Kidney (tissue), 14 donors: Measurements from ENCODE around the gene ING3. TPM values are rescaled to one million over a fixed set of nuclear protein-coding genes. Genes with fewer than 3 reads are reported as not detected.

ENCODE experiments used
- DNase-seq, 5 donors: peaks; one replicate each; pipeline ENCODE4 v3.0.0-alpha.2; 2013 to 2020
- FAIRE-seq: peaks from 2 replicates; lab custom pipeline; 2012; peaks lifted over from hg19 to GRCh38; lab: Jason Lieb, UNC
- H3K27ac ChIP-seq, 2 donors: one replicate each; pipeline ENCODE4 v1.7.0; 2013; ENCODE audit warnings: low read depth in 2 of 2, low read length in 2 of 2, inconsistent platforms in 1 of 2
- H3K27me3 ChIP-seq: one replicate; pipeline ENCODE4 v1.7.1; 2013; ENCODE audit warnings: low read length, inconsistent platforms; ENCODE audit not compliant: control insufficient read depth, insufficient read depth
- H3K36me3 ChIP-seq, 3 donors: one replicate each; pipeline versions ENCODE4 v1.7.0 to v1.7.1; 2013; ENCODE audit warnings: low read length in 3 of 3, control low read depth in 1 of 3, inconsistent platforms in 1 of 3; ENCODE audit not compliant: insufficient read depth in 3 of 3, control insufficient read depth in 2 of 3
- H3K4me1 ChIP-seq, 3 donors: one replicate each; pipeline versions ENCODE4 v1.7.0 to v1.7.1; 2013; ENCODE audit warnings: low read length in 3 of 3, inconsistent platforms in 1 of 3, low read depth in 1 of 3; ENCODE audit not compliant: control insufficient read depth in 2 of 3, insufficient read depth in 2 of 3
- H3K4me3 ChIP-seq, 3 donors: one replicate each; pipeline versions ENCODE4 v1.7.0 to v1.8.1; 2013; ENCODE audit warnings: low read length in 3 of 3, control low read depth in 1 of 3, inconsistent platforms in 1 of 3
- H3K9ac ChIP-seq, 3 donors: one replicate each; pipeline versions ENCODE4 v1.7.0 to v1.7.1; 2013; ENCODE audit warnings: low read length in 3 of 3, control low read depth in 1 of 3, inconsistent platforms in 1 of 3
- H3K9me3 ChIP-seq, 3 donors: one replicate each; pipeline versions ENCODE4 v1.7.0 to v1.7.1; 2013; ENCODE audit warnings: low read length in 3 of 3, control low read depth in 1 of 3, inconsistent platforms in 1 of 3; ENCODE audit not compliant: control insufficient read depth in 2 of 3, insufficient read depth in 1 of 3
- CTCF ChIP-seq: IDR thresholded peaks from 3 replicates; pipeline ENCODE4 v1.5.1; 2012; ENCODE audit warnings: mild to moderate bottlenecking, moderate library complexity, borderline replicate concordance; ENCODE audit not compliant: insufficient read depth; ENCODE audit errors: extremely low read depth
- intact Hi-C: fragments of 100-400 bp; cut with DNase I; formaldehyde crosslinking; loops from one replicate; pipeline ENCODE4 v1.11.1; 2022
- polyA plus RNA-seq: library from polyadenylated mRNA; stranded (reverse); fragments of 350-450 nt; fragmentation: Illumina TruSeq; extraction: RNeasy Lipid Tissue Mini Kit (QIAGEN cat#74804); gene quantifications from one replicate; pipeline ENCODE4 v1.2.3, GENCODE V29; 2014; ENCODE audit warnings: low read depth, low replicate concordance; ENCODE audit not compliant: insufficient read depth
- total RNA-seq: library from RNA; stranded (reverse); fragmentation: NEBNext Ultra II Directional; extraction: Animal tissue kit (Norgen Biotek cat#: 25700); gene quantifications from one replicate; pipeline ENCODE4 v1.2.1, GENCODE V29; 2021
- donor health status: control.
- donor health status: control.
- donor health status: control.
- donor health status: control.
- donor health status: control.
- donor health status: DM: yes; HTN: yes; CAD: no.
- donor health status: Normal renal cell carcinoma (clear cell type).

Gene ING3
- total and polyA plus RNA-seq, 2 donors from 2014 or later: 5.2 to 20.8 TPM

GRCh38 chr7:120955577-120956149 lies 5.1 kb downstream of the ING3 start:
- H3K36me3 ChIP-seq: peaks cover 3 to 25% (median 11%) of the 10 kb centered on the region in 3 donors
- intact Hi-C loops: no loop called here
- FAIRE-seq (no peak), DNase-seq (no peak)
- no peaks in the 10 kb centered on the region for H3K27me3 ChIP-seq
- no peak for TF ChIP-seq CTCF
- no peak overlapping the region for H3K9ac ChIP-seq
- H3K4me1 ChIP-seq: peaks cover 0 to 8% (median 5%) of the 10 kb centered on the region in 3 donors
- H3K9me3 ChIP-seq: no peaks in the 10 kb centered on the region
- no peak overlapping the region for H3K27ac ChIP-seq
- H3K4me3 ChIP-seq: no peak overlapping the region

- H3K4me3 ChIP-seq: no peak overlapping the region
- no peak for FAIRE-seq
- peaks cover 5 to 18% (median 10%) of the 10 kb centered on the region in 3 donors for H3K36me3 ChIP-seq
- intact Hi-C loops: no loop called here
- no peaks in the 10 kb centered on the region for H3K27me3 ChIP-seq
- no peaks in the 10 kb centered on the region for H3K9me3 ChIP-seq
- no peak overlapping the region for H3K27ac ChIP-seq
- no peak for DNase-seq
- no peak overlapping the region for H3K9ac ChIP-seq
- peaks cover 0 to 2% (median 0%) of the 10 kb centered on the region in 3 donors for H3K4me1 ChIP-seq
- no peak for TF ChIP-seq CTCF
These were observed 9.4 kb downstream of the ING3 start for GRCh38 chr7:120959929-120960484.

GRCh38 chr7:120960714-120961113 lies 10.1 kb downstream of the ING3 start:
- H3K27me3 ChIP-seq: no peaks in the 10 kb centered on the region
- H3K4me3 ChIP-seq: no peak overlapping the region
- FAIRE-seq (no peak), DNase-seq (peak in 2 of 5 donors; percentile 29 to 52)
- TF ChIP-seq CTCF: no peak
- intact Hi-C loops: no loop called here
- H3K36me3 ChIP-seq: peaks cover 2 to 19% (median 8%) of the 10 kb centered on the region in 3 donors
- H3K27ac ChIP-seq: no peak overlapping the region
- no peak overlapping the region for H3K9ac ChIP-seq
- H3K4me1 ChIP-seq: peaks cover 0 to 2% (median 0%) of the 10 kb centered on the region in 3 donors
- no peaks in the 10 kb centered on the region for H3K9me3 ChIP-seq
